Tibial artery (tissue), 4 donors: ENCODE results near the gene DNAJB4.

Experiments
- DNase-seq, 2 donors: peaks; one replicate each; pipeline ENCODE4 v3.0.0-alpha.2; 2019
- H3K27ac ChIP-seq, 2 donors: fragments of 200-600 bp; sonication (generic) in 1 of 2; 1 replicate in 1 of 2; 2 replicates in 1 of 2; pipeline ENCODE4 v1.5.1; 2018 to 2019; ENCODE audit warnings: mild to moderate bottlenecking in 1 of 2
- H3K27me3 ChIP-seq, 2 donors: fragments of 200-600 bp; sonication (generic) in 1 of 2; one replicate each; pipeline versions ENCODE4 v1.5.1 to v1.6.0; 2016 to 2019
- H3K36me3 ChIP-seq, 3 donors: fragments of 200-600 bp; sonication (generic) in 2 of 3; one replicate each; pipeline ENCODE4 v1.5.1; 2016 to 2019; ENCODE audit warnings: mild to moderate bottlenecking in 2 of 3
- H3K4me1 ChIP-seq, 4 donors: fragments of 200-600 bp; sonication (generic) in 2 of 4; 1 replicate in 3 of 4; 2 replicates in 1 of 4; pipeline ENCODE4 v1.5.1; 2016 to 2019
- H3K4me3 ChIP-seq, 2 donors: fragments of 200-600 bp; sonication (generic) in 1 of 2; 1 replicate in 1 of 2; 2 replicates in 1 of 2; pipeline ENCODE4 v1.5.1; 2018 to 2019; ENCODE audit warnings: mild to moderate bottlenecking in 2 of 2
- H3K9me3 ChIP-seq, 3 donors: fragments of 200-600 bp; sonication (generic) in 1 of 3; one replicate each; pipeline ENCODE4 v1.5.1; 2016 to 2019
- CTCF ChIP-seq, 2 experiments: fragments of 200-600 bp in 1 of 2; fragments of 450-650 bp in 1 of 2; IDR thresholded peaks; one replicate each; pipeline ENCODE4 v1.5.1; 2017 to 2019; ENCODE audit warnings: antibody characterized with exemption in 2 of 2, mild to moderate bottlenecking in 1 of 2, moderate library complexity in 1 of 2
- intact Hi-C: fragments of 100-400 bp; cut with DNase I; formaldehyde crosslinking; loops from one replicate; pipeline ENCODE4 v1.15.0; 2023; ENCODE audit warnings: low total_unique reads

DNAJB4 gene

GRCh38 chr1:77961392-77961791 is 43.3 kb upstream of the DNAJB4 start:
- no peaks in the 10 kb centered on the region for H3K27me3 ChIP-seq
- H3K36me3 ChIP-seq, result peaks cover 80 to 98% (median 91%) of the 10 kb centered on the region in 3 donors
- no peaks in the 10 kb centered on the region for H3K4me1 ChIP-seq
- H3K27ac ChIP-seq, result no peak overlapping the region
- no peaks in the 10 kb centered on the region for H3K9me3 ChIP-seq
- DNase-seq, result no peak
- intact Hi-C loops, result no loop called here
- no peak for TF ChIP-seq CTCF (IDR thresholded peaks at IDR 0.05)
- no peak overlapping the region for H3K4me3 ChIP-seq

GRCh38 chr1:77966291-77966690 is 38.4 kb upstream of the DNAJB4 start:
- no peak overlapping the region for H3K27ac ChIP-seq
- H3K9me3 ChIP-seq, result no peaks in the 10 kb centered on the region
- intact Hi-C loops, result no loop called here
- no peak for DNase-seq
- H3K4me1 ChIP-seq, result peaks cover 0 to 27% (median 6%) of the 10 kb centered on the region in 4 donors
- peaks cover 71 to 80% (median 78%) of the 10 kb centered on the region in 3 donors for H3K36me3 ChIP-seq
- no peak for TF ChIP-seq CTCF (IDR thresholded peaks at IDR 0.05)
- no peak overlapping the region for H3K4me3 ChIP-seq
- H3K27me3 ChIP-seq, result no peaks in the 10 kb centered on the region

- Histone ChIP-seq H3K36me3 (peaks cover 32 to 42% (median 39%) of the 10 kb centered on the region in 3 donors), H3K4me3 (no peak overlapping the region), H3K4me1 (peaks cover 0 to 65% (median 17%) of the 10 kb centered on the region in 4 donors), H3K9me3 (no peaks in the 10 kb centered on the region), H3K27me3 (no peaks in the 10 kb centered on the region), H3K27ac (no peak overlapping the region)
- intact Hi-C loops, result no loop called here
- DNase-seq, result no peak
- TF ChIP-seq CTCF (IDR thresholded peaks at IDR 0.05), result no peak
Measured at GRCh38 chr1:77970192-77970591, 34.5 kb upstream of the DNAJB4 start.

- intact Hi-C loops, result no loop called here
- Histone ChIP-seq H3K4me1 (peaks cover 0 to 83% (median 35%) of the 10 kb centered on the region in 4 donors), H3K27ac (no peak overlapping the region), H3K4me3 (no peak overlapping the region), H3K36me3 (peaks cover 13 to 24% (median 20%) of the 10 kb centered on the region in 3 donors), H3K9me3 (no peaks in the 10 kb centered on the region), H3K27me3 (no peaks in the 10 kb centered on the region)
- no peak for TF ChIP-seq CTCF (IDR thresholded peaks at IDR 0.05)
- no peak for DNase-seq
Measured at GRCh38 chr1:77972080-77972479, 32.7 kb upstream of the DNAJB4 start.

GRCh38 chr1:77975386-77975785 is 29.4 kb upstream of the DNAJB4 start:
- H3K4me1 ChIP-seq, result peaks cover 0 to 73% (median 35%) of the 10 kb centered on the region in 4 donors
- TF ChIP-seq CTCF (IDR thresholded peaks at IDR 0.05), result no peak
- intact Hi-C loops, result no loop called here
- peak overlapping the region in 1 of 2 donors; percentile 12 for H3K4me3 ChIP-seq
- H3K9me3 ChIP-seq, result no peaks in the 10 kb centered on the region
- no peaks in the 10 kb centered on the region for H3K36me3 ChIP-seq
- H3K27ac ChIP-seq, result peak overlapping the region in 1 of 2 donors; percentile 39
- no peak for DNase-seq
- H3K27me3 ChIP-seq, result no peaks in the 10 kb centered on the region

GRCh38 chr1:77975907-77976306 is 28.8 kb upstream of the DNAJB4 start:
- no peaks in the 10 kb centered on the region for H3K36me3 ChIP-seq
- no peak for TF ChIP-seq CTCF (IDR thresholded peaks at IDR 0.05)
- H3K27ac ChIP-seq, result peak overlapping the region; percentile 4 to 39
- intact Hi-C loops, result no loop called here
- H3K27me3 ChIP-seq, result no peaks in the 10 kb centered on the region
- no peaks in the 10 kb centered on the region for H3K9me3 ChIP-seq
- peaks cover 0 to 73% (median 37%) of the 10 kb centered on the region in 4 donors for H3K4me1 ChIP-seq
- H3K4me3 ChIP-seq, result peak overlapping the region in 1 of 2 donors; percentile 65
- no peak for DNase-seq
